GM20431 (cell line): ENCODE measurements around the gene LIPC.

Source experiments
- in situ Hi-C: fragments of 300-500 bp; cut with MseI, MboI; formaldehyde crosslinking; loops from one replicate; pipeline ENCODE4 v1.15.0; 2020; ENCODE audit warnings: low sequenced_read_pairs; ENCODE audit not compliant: unreplicated experiment

Gene LIPC

DNA sequence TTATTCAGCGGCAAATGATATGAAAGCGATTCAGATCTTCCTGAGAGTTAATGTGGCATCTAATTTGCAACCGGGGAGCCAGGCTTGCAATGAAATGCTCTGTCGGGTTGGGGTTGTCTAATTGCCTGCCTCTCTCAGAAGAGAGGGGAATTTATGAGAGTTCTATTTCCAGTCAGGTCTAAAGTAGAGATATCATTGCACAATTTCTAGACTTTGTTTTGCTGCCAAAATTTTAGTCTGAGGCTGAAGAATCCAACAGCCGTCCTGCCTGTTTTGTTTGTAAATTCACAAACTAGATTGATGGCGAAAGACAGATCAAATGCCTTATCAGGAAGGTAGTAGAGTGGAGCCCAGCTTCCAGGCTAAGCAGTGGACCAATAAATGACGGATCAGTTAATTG, 610 bp downstream of the LIPC start:
- in situ Hi-C loops = no loop called here

DNA sequence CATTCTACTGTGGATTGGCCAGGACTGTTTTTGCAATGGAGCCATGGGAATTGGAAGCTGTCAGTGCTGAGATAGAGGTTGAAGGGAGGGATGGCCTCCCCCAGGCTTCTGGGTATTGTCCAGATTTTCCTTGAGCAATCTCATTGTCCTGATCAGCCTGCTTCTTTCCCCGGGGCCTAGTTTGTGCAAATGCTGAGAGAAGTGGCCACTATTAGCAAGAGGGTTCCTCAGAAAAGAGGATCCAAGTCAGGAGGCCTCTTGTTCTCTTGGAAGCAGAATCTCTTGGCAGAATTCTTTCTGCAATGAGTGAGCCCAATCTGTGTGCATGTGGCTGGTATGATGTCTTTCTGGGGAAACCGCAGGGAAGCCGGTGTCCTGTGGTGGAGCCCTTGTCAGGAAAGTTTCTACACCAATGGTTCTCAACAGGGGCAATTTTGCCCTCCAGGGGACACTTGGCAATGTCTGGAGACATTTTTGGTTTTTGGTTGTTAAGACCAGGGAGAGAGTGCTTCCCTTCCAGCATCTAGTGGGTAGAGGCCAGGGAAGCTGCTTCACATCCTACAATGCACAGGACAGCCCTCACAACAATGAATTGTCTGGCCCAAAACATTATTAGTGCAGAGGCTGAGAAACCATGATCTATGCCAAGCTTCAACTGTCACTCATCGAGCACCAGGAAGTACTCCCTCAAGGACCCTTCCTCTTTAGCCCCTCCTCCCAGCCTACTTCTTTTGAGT, 2.0 kb downstream of the LIPC start:
- in situ Hi-C loops = no loop called here

DNA sequence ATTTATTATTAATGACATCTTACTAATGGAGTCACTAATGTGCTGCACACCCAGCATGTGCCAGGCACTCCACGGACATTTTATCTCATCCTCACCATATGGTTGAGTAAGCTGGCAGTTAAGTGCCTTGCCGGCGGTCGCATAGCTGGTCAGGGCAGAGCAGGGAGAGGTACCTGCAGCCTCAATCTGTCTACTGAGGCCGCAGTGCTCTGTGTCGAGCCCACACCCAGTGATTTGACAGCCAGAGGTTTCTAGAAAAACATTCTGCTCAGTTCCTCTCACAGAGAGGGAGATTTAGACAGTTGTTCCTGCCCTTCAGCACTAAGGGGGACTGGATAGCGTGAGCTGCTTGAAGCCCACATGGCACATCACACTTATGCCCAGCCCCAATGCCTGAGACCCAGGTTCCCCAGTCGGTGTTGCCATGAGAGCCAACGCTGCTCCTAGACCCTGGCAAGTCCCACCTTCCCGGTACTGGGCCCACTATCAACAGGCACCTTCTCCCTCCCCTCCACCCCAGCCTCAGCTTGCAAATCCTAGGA, 2.6 kb downstream of the LIPC start:
- in situ Hi-C loops = no loop called here

DNA sequence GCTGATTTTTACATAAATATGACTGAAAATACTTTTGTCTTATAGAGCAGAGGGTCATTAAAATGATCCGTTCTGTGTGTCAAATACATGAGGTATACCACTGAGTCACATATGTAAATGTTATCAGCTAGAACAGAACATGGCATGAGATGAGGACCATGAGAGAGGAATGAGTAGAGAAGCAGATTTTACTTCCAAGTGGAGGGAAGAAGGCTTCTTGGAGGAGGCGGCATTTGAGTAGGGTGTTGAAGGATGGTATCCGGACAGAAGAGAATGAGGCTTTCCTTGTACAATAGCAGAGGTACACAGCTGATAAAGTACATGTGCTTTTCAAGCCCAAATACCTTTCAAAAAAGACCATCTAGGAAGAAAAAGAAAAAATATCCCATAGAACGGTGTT, 4.8 kb downstream of the LIPC start:
- in situ Hi-C loops = no loop called here

DNA sequence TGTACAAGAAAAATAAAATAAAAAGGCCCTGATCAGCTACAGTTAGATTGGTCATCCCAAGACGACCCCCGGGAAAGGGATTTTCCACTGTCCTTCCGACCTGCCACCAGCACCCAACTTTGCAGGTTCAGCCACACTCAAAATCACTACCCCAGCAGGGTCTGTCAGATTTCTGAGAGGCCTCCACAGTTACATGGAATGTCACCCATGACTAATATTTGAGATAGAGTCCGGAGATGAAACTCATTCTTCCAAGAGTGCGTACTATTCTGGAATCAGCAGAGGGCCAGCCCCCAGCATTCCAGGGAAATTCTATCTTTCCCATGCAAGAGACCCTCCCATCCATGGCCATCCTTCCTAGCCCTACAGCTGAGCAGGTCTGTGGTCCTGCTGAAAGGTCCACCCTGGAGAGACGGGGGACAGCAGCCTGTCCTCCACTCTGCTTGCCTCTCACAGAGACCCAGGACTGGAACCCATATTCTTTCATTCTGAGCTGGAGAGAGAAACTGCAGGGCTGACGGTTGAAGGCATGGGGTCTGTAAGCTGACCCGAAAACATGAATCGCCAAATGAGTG, 5.8 kb downstream of the LIPC start:
- in situ Hi-C loops = no loop called here

DNA sequence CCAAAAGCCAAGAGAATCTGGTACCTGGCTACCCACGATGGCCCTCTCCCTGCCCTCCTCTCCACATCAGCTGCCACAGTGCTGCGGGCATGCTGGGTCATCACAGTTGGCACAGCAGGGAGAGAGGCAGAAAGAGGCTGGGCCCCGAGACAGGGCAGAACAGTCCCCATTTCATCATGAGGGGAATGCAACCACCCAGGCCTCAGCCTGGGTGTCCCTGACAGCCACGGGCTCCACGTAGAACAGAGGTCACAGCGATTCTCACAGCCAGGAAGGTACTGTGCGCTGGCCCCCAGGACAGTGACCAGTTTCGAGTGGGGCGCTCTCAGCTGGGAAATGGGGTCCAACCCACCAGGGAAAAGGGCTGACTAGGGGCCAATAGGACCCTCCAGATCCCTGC, 6.3 kb downstream of the LIPC start:
- in situ Hi-C loops = no loop called here

DNA sequence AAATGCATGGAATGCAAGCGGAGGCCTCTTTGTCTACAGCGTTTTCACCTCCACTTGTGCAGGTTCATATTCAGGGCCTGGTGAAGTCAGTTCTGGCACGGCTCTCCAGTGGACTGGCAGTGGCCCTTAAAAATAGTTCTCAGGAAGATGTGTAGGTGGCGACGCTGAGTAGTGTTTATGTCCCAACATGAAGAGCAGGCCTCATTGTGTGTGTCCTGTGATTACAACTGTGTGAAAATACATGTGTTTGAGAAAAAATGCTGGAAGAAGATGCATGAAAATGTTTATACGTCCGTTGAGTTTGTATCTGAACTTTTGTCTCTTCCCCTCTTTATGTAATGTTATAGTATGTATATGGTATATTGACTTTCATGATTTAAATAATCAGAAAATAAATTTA, 7.2 kb downstream of the LIPC start:
- in situ Hi-C loops = no loop called here

DNA sequence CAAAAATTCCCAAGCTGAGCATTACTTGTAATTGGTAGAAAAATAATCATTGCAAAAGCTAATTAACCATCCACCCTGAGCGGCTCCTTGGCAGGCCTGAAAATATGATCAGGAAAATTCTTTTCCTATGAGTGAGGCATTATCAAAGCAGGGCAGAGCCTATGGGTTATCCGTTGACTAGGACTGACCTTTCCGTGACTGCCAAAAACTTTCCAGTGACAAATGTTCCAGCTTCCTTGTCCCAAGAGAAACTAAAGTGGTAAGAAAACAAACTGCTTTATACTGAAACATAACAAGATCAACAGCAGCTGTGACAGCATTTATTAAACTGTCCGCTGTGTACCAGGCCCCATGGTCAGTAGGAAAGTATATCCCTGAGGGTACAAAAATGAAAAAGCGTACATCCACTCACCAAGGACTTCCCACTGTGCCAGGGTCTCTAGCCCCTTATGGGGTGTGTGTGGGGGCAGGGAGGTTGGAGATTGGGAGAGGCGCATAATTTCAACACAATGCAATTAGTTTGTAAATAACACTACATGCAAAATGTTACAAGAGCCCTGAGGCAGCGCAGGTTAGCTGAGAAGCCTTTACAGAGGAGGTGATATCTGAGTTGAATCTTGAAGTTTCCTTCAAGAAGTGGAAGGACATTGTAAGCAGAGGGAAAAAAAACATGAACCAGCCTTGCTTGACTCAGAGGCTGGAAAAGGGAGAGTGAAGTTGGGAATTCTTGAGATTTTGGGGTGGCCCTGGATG, 8.5 kb downstream of the LIPC start:
- in situ Hi-C loops = no loop called here

DNA sequence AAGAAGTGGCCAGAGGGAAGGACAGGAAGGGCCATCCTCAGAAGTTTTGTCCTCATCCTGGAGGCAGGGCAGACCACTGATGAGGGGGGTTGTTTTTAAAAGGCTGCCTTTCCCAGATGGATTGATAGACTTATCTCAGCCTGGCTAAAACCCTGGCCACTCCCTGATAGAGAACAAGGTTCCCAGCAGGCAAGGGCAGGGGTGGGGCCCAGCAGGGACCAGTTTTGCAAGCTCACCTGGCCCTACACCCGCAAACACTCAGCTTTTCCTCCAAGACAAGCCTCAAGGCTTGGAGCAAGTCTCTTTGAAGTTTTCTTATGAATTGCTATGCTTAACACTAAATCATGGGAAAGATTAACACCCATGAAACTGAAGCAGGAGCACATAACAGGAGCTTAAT, 9.1 kb downstream of the LIPC start:
- in situ Hi-C loops = no loop called here

DNA sequence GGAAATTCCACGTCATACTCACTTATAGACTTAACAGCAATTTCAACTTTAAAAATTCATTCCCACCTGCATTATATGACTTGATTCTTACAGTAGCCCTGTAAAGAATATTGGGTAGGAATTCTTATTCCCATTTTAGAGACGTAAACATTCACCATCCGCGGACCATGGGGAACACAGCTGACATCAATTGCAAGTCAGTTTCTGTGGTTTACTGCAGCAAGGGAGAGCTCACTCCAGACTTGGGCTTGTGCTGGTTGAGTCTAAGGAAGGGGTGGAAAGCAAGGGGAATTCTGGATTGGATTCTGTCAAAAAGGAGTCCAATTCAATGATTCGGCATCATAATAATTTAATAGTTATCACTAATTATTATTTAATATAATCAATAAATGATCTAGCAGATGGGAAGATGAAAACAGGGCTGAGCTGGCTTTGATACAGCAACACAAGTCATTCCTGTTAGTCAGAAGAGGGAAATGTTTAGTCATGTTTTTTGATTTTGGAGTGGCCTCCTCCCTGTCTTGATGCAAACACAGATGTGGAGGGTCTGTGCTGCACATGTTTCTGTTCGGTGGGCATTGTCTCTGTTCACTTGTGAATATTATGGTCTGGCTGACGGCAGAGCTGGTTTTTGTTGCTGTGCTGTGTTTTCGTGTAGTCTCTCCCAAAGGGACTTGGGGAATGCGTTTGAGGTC, 9.7 kb downstream of the LIPC start:
- in situ Hi-C loops = no loop called here

DNA sequence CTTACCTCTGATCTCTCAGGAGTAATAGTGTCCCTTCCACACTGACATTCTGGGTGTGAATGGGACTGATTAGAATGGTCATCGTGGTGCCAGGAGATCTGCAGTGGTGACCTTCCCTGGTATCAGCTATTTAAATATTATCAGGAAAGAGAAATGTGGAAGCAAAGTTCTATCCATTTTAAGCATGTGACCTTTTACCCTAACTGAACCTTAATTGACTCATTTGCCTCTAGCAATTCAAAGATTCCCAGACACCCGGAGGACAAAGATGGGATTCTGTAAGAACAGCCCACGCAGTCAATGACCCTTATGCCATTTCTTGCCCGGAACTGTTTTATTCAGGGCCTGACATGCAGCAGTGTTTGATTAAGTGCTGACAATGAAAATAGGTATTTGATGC, 10.3 kb downstream of the LIPC start:
- in situ Hi-C loops = no loop called here

DNA sequence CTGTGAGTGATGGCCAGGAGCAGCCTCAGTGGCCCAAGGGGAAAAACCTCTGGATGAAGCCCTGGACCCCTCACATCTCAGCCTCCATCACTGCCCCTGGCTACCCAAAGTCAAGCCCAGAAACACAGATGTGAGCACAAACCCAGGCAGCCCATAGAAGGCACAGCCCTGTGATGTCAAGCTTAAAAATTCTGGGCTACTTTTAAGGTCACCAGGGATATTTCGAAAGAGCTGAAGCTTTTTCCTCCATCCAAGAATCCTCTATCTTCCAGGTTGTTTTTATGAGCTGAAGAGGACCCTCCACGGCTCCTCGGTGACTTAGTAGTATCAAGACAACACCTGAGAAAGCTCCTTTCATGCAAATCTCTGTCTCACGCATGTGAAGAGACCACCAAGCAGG, 11.5 kb downstream of the LIPC start:
- in situ Hi-C loops = no loop called here

DNA sequence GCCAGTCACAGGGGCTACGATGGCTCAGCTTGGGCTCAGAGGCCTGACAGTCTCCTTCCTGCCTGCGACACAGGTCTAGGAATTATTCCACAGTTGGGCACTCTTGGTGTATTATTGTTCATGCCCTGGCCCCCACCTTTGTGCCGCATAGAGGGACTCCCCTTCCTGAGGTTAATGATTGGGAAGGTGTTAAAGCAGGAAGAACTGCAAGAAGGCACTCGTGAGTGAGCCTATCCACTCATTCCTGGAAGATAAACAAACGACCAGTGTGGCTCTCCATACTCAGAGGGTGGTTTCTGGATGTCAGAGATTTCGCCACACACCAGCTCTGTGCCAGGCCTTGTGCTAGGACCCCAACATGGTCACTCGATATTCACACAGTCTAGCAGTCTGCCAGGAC, 12.3 kb downstream of the LIPC start:
- in situ Hi-C loops = no loop called here

DNA sequence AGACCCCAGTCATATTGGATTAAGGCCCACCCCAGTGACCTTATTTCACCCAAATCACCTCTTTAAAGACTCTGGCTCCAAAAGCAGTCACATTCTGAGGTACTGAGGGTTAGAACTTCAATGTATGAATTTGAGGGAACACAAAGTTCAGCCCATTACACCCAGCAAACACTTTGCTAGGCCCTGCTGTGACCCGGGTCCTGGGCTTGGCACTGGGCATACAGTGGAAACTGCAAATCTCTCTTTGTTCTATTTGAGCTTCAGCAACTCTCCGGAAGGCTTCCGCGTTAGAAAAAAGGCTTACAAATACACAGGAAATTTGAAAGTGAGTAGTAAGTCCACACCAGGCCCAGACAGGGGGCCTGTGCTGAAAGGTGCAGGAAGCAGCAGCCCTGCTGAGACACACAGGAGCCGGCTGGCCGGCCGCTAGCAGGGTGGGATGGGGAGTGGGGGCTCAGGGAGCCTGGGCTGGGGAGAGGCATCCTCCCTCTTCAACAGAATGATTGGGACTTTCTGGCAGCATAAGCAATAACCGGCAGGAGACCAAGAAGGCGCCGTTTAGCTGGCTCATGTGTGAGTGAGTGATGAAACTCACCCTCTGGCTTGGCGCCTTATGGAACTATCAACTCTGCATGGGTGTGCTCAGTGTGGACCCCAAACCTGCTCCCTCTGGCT, 13.0 kb downstream of the LIPC start:
- in situ Hi-C loops = no loop called here

DNA sequence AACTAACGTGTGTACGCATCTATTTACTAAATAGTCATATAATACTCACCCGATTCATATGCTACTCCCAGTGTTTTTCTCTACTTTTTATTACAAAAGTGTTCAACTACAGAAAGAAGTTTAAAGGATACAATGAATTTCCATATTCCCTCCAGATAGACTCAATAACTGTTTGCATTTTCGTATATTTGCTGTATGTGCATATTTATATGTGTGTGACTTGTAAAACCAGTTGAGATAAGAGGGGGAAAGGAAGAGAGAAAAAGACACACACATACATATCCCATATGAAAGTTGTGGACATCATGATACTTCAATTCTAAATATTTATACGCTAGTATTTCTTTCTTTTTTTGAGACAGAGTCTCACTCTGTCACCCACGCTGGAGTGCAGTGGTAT, 14.1 kb downstream of the LIPC start:
- in situ Hi-C loops = no loop called here

DNA sequence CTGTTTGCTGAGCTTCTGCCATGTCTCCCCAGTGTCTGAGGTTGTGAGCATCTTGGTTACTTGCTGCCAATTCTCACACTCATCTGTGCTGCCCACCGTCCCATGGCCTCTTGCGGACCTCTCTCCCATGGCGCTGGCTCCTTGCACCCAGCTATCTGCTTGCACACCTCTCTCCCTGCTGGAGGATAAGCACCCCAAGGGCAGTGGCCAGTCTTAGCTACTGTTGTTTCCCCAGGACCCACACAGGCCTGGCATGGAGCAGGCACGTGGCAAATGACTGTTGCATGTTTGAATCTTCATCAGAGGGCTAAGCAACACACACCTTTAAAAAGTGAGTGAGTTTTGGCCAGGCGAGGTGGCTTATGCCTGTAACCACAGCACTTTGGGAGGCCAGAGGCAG, 14.7 kb downstream of the LIPC start:
- in situ Hi-C loops = no loop called here

DNA sequence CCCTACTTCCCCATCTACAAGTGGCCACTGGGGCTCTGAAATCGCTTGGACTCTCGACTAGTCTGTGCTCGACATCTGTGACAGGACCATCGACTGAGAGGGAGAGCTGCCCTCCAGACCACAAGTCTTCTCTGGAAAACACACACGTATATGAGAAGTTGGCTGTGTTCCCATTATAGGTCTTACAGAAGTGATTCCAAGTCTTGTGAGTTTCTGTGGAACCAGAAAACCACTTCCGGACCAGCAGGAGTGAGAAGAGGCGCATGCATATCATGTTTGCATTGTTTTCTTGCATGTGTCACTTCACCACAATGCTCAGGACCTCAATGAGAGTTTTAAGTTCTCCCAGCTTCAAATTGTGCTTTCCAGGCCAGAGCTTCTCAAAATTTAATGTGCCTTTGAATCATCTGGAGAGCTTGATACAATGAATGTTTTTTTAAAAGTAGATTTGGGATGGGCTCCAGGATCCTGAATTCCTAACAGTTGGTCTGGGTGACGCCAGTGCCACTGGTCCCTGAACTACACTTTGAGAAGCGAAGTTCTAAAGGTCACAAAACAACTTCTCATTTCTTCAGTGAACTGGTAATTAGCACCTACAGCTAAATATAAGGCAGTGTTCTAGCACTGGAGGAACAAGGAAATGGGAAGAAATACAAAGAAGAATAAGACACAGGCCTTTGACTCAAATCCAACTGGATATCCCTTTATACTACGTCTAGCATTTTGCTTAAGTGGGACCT, 15.7 kb downstream of the LIPC start:
- in situ Hi-C loops = no loop called here

DNA sequence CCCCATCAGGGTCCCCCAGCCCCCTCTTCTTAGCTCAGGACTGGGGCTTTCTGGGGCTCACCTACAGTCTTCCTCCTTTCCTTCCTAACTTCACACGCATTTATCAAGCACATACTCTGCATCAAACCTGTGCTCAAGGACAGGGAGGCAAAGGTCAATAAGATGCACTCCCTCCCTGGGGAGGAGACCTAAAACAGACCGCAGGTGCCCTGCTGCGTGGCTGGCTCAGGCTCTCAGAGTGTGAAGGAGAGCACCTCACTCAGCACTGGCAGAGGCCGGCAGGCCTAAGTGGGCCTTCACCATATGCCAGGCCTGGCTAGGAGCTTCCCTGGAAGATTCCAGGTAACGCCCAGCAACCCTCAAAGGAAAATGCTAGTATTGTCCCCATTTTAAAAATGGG, 16.5 kb downstream of the LIPC start:
- in situ Hi-C loops = no loop called here

DNA sequence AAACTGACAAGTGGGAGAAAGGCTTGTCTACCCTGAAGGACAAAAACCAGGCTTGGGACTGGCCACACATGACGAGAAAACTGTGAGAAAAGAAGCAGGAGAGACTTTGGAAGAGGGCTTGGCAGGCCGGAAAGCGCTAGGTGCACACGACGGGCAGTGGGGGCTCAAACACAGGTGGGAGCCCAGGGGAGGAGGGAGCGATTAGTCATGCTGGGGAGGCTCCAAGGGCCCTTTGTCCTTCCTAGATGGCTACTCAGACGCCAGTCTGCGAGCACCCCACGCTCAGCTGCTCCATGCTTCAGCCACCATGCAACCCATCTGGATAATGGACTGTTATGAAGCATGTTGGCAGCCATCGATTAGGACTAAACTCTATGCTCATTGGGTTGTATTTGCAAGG, 17.1 kb downstream of the LIPC start:
- in situ Hi-C loops = no loop called here

DNA sequence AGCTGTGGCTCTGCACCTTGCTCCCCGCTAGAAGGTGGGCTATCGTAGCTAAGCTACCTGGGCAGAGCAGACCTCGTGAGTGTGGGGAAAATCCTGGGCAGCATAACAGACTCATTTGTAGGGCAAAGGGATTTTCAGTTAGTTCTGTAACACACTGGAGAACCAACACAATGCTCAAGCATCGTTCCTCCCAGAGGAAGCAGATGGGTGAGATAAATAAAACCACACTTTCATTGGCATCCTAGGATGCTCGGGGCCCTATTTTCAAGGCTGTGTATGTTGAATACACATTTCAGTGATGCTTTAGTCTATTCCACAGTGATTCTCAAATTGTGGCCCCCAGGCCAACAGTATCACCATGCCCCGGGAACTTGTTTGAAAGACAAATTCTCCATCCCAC, 20.0 kb downstream of the LIPC start:
- in situ Hi-C loops = no loop called here
